GM23248 (cell line): ENCODE data around the gene GPR65.

ENCODE experiments used
- EZH2 ChIP-seq: fragments of 200-600 bp; sonication (generic); IDR thresholded peaks from 2 replicates; pipeline ENCODE4 v1.6.1; 2018; ENCODE audit warnings: antibody characterized with exemption, mild to moderate bottlenecking; ENCODE audit not compliant: insufficient read depth, poor library complexity, severe bottlenecking
- EZH2phosphoT487 ChIP-seq: fragments of 200-600 bp; sonication (generic); IDR thresholded peaks from 2 replicates; pipeline ENCODE4 v1.6.1; 2018; ENCODE audit warnings: antibody characterized with exemption, moderate library complexity, mild to moderate bottlenecking, low read depth; ENCODE audit not compliant: insufficient read depth

DNA sequence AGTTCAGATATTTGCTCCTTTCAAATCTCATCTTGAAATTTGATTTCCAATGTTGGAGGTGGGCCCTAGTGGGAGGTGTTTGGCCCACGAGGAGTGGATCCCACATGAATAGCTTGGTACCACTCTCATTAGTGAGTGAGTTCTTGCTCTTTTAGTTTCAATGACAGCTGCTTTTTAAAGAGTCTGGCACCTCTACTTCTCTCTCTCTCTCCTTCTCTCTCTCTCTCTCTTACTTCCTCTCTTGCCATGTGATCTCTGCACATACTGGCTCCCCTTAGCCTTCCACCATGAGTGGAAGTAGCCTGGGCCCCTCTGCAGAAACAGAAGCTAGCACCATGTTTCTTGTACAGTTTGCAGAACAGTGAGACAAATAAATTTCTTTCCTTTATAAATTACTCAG, 25.1 kb downstream of the GPR65 start:
- no peak for TF ChIP-seq EZH2phosphoT487
- no peak for TF ChIP-seq EZH2
